ENCODE measurements around the gene GCAT.

DNA sequence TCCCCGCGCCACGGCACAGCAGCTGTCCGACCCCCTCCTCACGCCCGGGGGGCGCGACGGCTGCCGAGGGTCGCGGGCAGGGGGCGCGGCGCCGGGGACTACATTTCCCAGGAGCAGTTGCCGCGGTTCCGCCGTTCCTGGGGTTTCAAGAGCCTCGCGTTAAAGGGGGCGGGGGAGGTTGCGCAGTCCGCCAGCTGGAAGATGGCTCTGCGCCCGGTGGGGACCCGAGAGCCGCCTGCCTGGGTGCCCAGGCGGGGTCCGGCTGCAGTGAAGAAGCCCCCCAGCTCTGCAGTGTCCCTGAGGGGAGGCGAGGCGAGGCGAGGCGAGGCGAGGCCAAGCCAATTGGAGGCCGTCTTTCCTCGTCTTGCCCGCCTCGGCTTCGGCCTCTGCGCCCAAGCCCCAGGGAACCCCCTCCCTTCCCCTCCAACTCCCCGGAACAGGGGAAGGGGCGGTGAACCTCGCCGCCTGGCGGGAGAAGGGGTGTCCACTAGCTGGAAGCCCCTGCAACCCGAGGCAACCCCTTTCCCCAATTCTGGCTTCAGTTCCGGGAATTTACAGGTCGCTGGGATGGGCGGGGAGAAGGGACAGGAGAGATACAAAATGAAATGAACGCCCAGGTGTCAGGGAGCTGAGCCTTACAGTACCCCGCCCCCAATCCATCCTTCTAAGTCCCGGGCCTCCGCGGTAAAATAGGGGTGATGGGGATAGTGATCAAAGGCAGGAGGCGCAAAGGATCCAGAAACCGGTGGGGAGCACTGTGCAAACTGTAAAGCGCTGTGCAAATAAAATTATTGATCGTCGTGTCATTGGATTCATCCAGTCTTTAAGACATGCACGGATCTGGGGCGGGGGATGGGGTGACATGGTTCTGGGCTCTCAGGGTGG lies 5.2 kb upstream of the GCAT start:
- TF ChIP-seq, protein P1, sequence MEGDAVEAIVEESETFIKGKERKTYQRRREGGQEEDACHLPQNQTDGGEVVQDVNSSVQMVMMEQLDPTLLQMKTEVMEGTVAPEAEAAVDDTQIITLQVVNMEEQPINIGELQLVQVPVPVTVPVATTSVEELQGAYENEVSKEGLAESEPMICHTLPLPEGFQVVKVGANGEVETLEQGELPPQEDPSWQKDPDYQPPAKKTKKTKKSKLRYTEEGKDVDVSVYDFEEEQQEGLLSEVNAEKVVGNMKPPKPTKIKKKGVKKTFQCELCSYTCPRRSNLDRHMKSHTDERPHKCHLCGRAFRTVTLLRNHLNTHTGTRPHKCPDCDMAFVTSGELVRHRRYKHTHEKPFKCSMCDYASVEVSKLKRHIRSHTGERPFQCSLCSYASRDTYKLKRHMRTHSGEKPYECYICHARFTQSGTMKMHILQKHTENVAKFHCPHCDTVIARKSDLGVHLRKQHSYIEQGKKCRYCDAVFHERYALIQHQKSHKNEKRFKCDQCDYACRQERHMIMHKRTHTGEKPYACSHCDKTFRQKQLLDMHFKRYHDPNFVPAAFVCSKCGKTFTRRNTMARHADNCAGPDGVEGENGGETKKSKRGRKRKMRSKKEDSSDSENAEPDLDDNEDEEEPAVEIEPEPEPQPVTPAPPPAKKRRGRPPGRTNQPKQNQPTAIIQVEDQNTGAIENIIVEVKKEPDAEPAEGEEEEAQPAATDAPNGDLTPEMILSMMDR (IDR thresholded peaks at IDR 0.05), result no peak
- peak; percentile 30 to 76 for TF ChIP-seq POLR2A (IDR thresholded peaks at IDR 0.05)

Measured in thyroid gland (tissue), 4 donors.